GM12864 (cell line): Measurements from ENCODE around the gene CITED4.

Source experiments
- DNase-seq: peaks from one replicate; pipeline ENCODE4 v3.0.0-alpha.2; 2011; ENCODE audit warnings: low read depth
- H3K4me3 ChIP-seq: 2 replicates; pipeline ENCODE4 v1.5.1; 2011; ENCODE audit warnings: mild to moderate bottlenecking, low read depth, low read length, control low read depth
- TF ChIP-seq, protein P1 (sequence below): IDR thresholded peaks from 2 replicates; pipeline ENCODE4 v1.5.1; 2011; ENCODE audit warnings: low read depth, mild to moderate bottlenecking, moderate library complexity, low read length, control low read depth, inconsistent platforms; ENCODE audit errors: missing control alignments

Gene CITED4

DNA sequence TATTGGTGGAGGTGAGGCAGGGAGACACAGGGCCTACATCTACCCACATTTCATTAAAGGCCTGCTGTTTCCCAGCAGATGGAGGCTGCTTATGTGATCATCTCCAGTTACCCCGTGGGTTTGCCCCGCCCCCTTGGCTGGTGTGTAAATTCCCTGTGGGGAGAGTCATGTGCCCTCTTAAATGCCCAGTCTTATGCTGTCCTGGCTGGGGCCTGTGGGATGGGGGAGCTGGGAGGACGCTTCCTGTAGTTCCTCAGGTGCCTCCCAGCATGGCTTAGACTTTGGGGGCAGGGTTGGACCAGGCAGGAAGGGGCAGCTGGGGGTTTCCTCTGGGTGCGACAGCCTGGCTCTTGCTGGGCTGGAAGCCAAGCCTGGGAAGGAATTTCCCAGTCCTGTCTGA, 15.5 kb upstream of the CITED4 start:
- TF ChIP-seq, protein P1, sequence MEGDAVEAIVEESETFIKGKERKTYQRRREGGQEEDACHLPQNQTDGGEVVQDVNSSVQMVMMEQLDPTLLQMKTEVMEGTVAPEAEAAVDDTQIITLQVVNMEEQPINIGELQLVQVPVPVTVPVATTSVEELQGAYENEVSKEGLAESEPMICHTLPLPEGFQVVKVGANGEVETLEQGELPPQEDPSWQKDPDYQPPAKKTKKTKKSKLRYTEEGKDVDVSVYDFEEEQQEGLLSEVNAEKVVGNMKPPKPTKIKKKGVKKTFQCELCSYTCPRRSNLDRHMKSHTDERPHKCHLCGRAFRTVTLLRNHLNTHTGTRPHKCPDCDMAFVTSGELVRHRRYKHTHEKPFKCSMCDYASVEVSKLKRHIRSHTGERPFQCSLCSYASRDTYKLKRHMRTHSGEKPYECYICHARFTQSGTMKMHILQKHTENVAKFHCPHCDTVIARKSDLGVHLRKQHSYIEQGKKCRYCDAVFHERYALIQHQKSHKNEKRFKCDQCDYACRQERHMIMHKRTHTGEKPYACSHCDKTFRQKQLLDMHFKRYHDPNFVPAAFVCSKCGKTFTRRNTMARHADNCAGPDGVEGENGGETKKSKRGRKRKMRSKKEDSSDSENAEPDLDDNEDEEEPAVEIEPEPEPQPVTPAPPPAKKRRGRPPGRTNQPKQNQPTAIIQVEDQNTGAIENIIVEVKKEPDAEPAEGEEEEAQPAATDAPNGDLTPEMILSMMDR, result no peak
- DNase-seq, result no peak
- no peak overlapping the region for H3K4me3 ChIP-seq

DNA sequence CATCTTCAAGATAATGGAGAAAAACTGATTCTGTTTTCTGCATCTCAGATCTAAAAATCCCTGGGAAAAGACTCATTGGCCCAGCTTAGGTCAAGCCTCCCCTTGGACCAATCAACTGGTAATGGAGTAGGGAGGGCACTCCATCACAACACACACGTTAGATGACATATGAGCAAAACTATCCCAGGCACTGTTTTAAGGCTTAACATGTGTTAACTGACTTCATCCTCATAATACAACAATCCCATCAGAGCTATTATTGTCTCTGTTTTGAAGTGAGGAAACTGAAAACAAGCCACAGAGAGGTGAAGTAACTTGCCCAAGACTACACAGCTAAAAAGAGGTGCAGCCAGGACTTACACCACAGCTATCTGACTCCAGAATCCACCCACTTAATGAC, 14.7 kb upstream of the CITED4 start:
- TF ChIP-seq, protein P1, result no peak
- H3K4me3 ChIP-seq, result no peak overlapping the region
- DNase-seq, result no peak

DNA sequence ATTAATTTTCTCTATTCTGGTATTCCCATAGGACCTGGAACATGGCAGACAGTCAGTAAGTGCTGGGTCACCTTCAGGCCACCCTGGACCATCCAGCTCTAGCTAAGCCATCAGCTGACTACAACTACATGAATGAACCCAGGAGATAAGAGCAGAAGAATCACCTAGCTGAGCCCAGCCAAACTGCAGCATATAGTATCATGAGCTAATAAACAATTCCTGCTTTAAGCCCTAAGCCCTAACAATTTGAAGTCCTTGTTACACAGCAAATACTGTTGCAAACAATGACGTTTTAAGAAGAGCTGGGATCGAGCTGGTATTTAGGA, 14.2 kb upstream of the CITED4 start:
- DNase-seq, result no peak

DNA sequence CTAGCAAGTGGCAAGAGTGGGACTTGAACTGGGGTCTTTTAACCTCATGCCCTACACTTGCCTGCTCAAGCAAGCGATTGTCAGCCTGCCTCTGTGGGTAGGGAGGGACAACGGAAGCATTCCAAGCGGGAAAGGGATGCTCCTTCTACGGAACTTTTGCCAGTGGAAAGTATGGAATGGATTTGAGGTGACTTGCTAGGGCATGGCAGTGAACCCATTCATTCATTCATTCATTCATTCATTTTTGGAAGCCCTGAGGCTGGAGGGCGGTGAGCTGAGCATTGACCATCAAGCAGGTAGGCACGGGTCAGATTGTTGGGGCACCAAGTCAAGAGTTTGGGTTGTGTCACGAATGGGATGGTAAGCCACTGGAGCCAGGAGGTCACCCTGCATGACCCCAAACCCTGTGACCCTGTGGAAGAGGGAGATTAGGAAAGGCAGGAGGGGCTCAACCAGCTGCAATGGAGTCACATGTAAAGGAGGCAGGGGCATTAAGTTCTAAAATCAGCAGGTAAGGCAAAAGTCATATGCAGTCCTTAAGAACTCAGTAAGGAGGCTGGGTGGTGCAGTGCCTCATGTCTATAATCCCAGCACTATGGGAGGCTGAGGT, 11.8 kb upstream of the CITED4 start:
- H3K4me3 ChIP-seq, result no peak overlapping the region
- TF ChIP-seq, protein P1, result no peak
- no peak for DNase-seq

More for the DNA sequence above, 14.2 kb upstream of the CITED4 start:
- no peak overlapping the region for H3K4me3 ChIP-seq
- TF ChIP-seq, protein P1, result no peak

DNA sequence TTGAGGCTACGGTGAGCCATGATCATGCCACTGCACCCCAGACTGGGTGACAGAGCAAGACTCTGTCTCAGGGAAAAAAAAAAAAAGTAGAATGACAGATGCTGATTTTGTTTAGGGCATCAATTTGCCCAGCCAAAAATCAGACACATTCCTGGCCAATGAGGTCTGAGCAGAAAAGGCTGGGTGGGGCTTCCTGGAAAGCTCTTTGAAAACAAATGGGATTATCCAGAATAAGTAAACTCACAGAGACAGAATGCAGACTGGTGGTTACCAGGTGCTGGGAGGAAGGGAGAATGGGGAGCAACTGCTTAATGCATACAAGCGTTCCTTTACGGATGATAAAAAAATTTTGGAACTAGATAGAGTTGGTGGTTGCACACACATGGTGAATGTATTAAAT, 10.1 kb upstream of the CITED4 start:
- no peak overlapping the region for H3K4me3 ChIP-seq
- DNase-seq, result no peak
- TF ChIP-seq, protein P1, result no peak

DNA sequence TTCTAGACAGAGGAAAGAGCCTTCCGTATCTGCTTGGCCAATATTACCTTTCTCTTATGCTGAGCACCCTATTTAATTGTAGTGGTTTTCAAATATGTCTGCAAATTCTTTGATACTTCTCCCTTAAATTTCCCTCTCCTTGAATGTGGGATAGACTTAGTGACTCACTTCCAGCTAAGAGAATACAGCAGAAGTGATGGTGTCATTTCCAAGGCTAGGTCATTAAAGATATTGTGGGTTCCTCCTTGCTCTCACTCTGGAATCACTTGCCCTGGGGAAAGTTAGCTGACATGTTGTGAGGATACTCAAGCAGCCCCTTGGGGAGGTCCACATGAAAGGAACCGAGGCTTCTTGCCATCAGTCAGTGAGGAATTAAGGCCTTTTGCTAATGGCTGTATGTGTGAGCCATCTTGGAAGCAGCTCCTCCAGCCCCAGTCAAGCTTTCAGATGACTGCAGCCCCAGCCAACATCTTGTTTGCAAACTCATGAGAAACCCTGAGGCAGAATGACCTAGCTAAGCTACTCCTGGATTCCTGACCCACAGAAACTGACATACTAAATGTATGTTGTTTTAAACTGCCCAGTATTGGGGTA, 8.1 kb upstream of the CITED4 start:
- DNase-seq, result no peak
- TF ChIP-seq, protein P1, result no peak
- no peak overlapping the region for H3K4me3 ChIP-seq
